Natural killer cell treated with Interleukin-12 subunit alpha and Interleukin-12 subunit beta and Interleukin-15 and Interleukin-18, amount 100 ng/mL, for 72 hours (primary cell): ENCODE measurements around the gene HERC4. TPM values are rescaled to one million over a fixed set of nuclear protein-coding genes. Genes with fewer than 3 reads are reported as not detected.
"Not testable (repeated sequence)": the region's sequence is repeated elsewhere in the genome, so short reads cannot be mapped to it uniquely, and the experiment has no call there.

Experiments used
- ATAC-seq, 2 donors: fragments of 150-1000 bp; cut with Tn5 transposase in 1 of 2; sonication (Bioruptor Pico), chemical (Tn5 transposase) in 1 of 2; 2 replicates each; pipeline ENCODE4 v1.10.0; 2021
- DNase-seq: peaks from one replicate; pipeline ENCODE4 v3.0.0; 2022; ENCODE audit warnings: low spot score
- H3K27ac Mint-ChIP-seq, 2 donors: 1 replicate in 1 of 2; 2 replicates in 1 of 2; pipeline ENCODE4 v1.8.0; 2022; ENCODE audit warnings: mixed read lengths in 2 of 2, mild to moderate bottlenecking in 1 of 2, moderate library complexity in 1 of 2
- H3K27me3 Mint-ChIP-seq, 2 donors: 1 replicate in 1 of 2; 2 replicates in 1 of 2; pipeline ENCODE4 v1.8.0; 2022; ENCODE audit warnings: mixed read lengths in 2 of 2
- H3K36me3 Mint-ChIP-seq: one replicate; pipeline ENCODE4 v1.8.0; 2022; ENCODE audit warnings: mixed read lengths
- H3K4me1 Mint-ChIP-seq, 2 donors: 1 replicate in 1 of 2; 2 replicates in 1 of 2; pipeline ENCODE4 v1.8.0; 2022; ENCODE audit warnings: low read depth in 2 of 2, mixed read lengths in 2 of 2, mild to moderate bottlenecking in 1 of 2
- H3K4me3 Mint-ChIP-seq: one replicate; pipeline ENCODE4 v1.8.0; 2022; ENCODE audit warnings: mixed read lengths
- H3K9me3 Mint-ChIP-seq: 2 replicates; pipeline ENCODE4 v1.8.0; 2022; ENCODE audit warnings: mixed read lengths
- total RNA-seq, 2 donors: library from RNA; stranded (reverse); gene quantifications; one replicate each; pipeline ENCODE4 v1.2.3, GENCODE V29; 2022

The HERC4 gene
- total RNA-seq, 2 donors from 2014 or later = 61.2 to 80.4 TPM

GRCh38 chr10:68084469-68084868 lies 9.4 kb upstream of the HERC4 start:
- H3K4me1 Mint-ChIP-seq = peaks cover 6 to 13% of the 10 kb centered on the region in 2 donors
- no peak for ATAC-seq
- H3K36me3 Mint-ChIP-seq = no peaks in the 10 kb centered on the region
- no peak for DNase-seq
- H3K9me3 Mint-ChIP-seq = no peaks in the 10 kb centered on the region
- no peak overlapping the region for H3K27ac Mint-ChIP-seq
- H3K27me3 Mint-ChIP-seq = peaks cover 14 to 16% of the 10 kb centered on the region in 2 donors
- no peak overlapping the region for H3K4me3 Mint-ChIP-seq

GRCh38 chr10:68083953-68084352 lies 8.9 kb upstream of the HERC4 start:
- H3K9me3 Mint-ChIP-seq = no peaks in the 10 kb centered on the region
- DNase-seq (no peak), ATAC-seq (no peak)
- peaks cover 14 to 16% of the 10 kb centered on the region in 2 donors for H3K27me3 Mint-ChIP-seq
- H3K27ac Mint-ChIP-seq = no peak overlapping the region
- no peak overlapping the region for H3K4me3 Mint-ChIP-seq
- H3K36me3 Mint-ChIP-seq = no peaks in the 10 kb centered on the region
- H3K4me1 Mint-ChIP-seq = peaks cover 5 to 13% of the 10 kb centered on the region in 2 donors

- DNase-seq (no peak), ATAC-seq (no peak)
- H3K4me1 Mint-ChIP-seq = peaks cover 0 to 6% of the 10 kb centered on the region in 2 donors
- H3K27ac Mint-ChIP-seq = no peak overlapping the region
- H3K27me3 Mint-ChIP-seq = peaks cover 11 to 14% of the 10 kb centered on the region in 2 donors
- no peak overlapping the region for H3K4me3 Mint-ChIP-seq
- no peaks in the 10 kb centered on the region for H3K9me3 Mint-ChIP-seq
- H3K36me3 Mint-ChIP-seq = no peaks in the 10 kb centered on the region
Measured at GRCh38 chr10:68082872-68083271, 7.8 kb upstream of the HERC4 start.

- H3K4me1 Mint-ChIP-seq = peaks cover 0 to 2% of the 10 kb centered on the region in 2 donors
- H3K27ac Mint-ChIP-seq = no peak overlapping the region
- peaks cover 11 to 14% of the 10 kb centered on the region in 2 donors for H3K27me3 Mint-ChIP-seq
- no peak for DNase-seq
- H3K36me3 Mint-ChIP-seq = no peaks in the 10 kb centered on the region
- H3K9me3 Mint-ChIP-seq = no peaks in the 10 kb centered on the region
- ATAC-seq = no peak
- no peak overlapping the region for H3K4me3 Mint-ChIP-seq
Measured at GRCh38 chr10:68081916-68082315, 6.8 kb upstream of the HERC4 start.

- Mint-ChIP-seq H3K27ac (no peak overlapping the region), H3K4me3 (no peak overlapping the region), H3K9me3 (no peaks in the 10 kb centered on the region), H3K4me1 (no peaks in the 10 kb centered on the region), H3K27me3 (peaks cover 8 to 14% of the 10 kb centered on the region in 2 donors), H3K36me3 (no peaks in the 10 kb centered on the region)
- DNase-seq (no peak), ATAC-seq (no peak)
Measured at GRCh38 chr10:68080853-68081431, 5.9 kb upstream of the HERC4 start.

GRCh38 chr10:68079434-68079833 lies 4.4 kb upstream of the HERC4 start:
- Mint-ChIP-seq H3K4me1 (peaks cover 4 to 5% of the 10 kb centered on the region in 2 donors), H3K9me3 (no peaks in the 10 kb centered on the region)
- DNase-seq = no peak

GRCh38 chr10:68077026-68077425 lies 1.9 kb upstream of the HERC4 start:
- Mint-ChIP-seq H3K4me3 (no peak overlapping the region), H3K27ac (no peak overlapping the region), H3K27me3 (peaks cover 3 to 7% of the 10 kb centered on the region in 2 donors), H3K36me3 (no peaks in the 10 kb centered on the region), H3K4me1 (peaks cover 14 to 17% of the 10 kb centered on the region in 2 donors), H3K9me3 (no peaks in the 10 kb centered on the region)
- ATAC-seq (no peak), DNase-seq (no peak)

More at GRCh38 chr10:68079434-68079833, 4.4 kb upstream of the HERC4 start:
- no peak for ATAC-seq
- H3K4me3 Mint-ChIP-seq = no peak overlapping the region
- H3K27me3 Mint-ChIP-seq = peaks cover 7 to 14% of the 10 kb centered on the region in 2 donors
- H3K27ac Mint-ChIP-seq = no peak overlapping the region
- no peaks in the 10 kb centered on the region for H3K36me3 Mint-ChIP-seq

GRCh38 chr10:68076081-68076480 lies 998 bp upstream of the HERC4 start:
- H3K4me3 Mint-ChIP-seq, H3K36me3 Mint-ChIP-seq, DNase-seq, ATAC-seq, H3K27ac Mint-ChIP-seq, H3K27me3 Mint-ChIP-seq, H3K9me3 Mint-ChIP-seq: not testable (repeated sequence)
- peaks cover 22 to 26% of the 10 kb centered on the region in 2 donors for H3K4me1 Mint-ChIP-seq

GRCh38 chr10:68075550-68076004 lies 494 bp upstream of the HERC4 start:
- no peaks in the 10 kb centered on the region for H3K27me3 Mint-ChIP-seq
- H3K36me3 Mint-ChIP-seq = peaks cover 7% of the 10 kb centered on the region
- no peaks in the 10 kb centered on the region for H3K9me3 Mint-ChIP-seq
- ATAC-seq (no peak), DNase-seq (no peak)
- peaks cover 26 to 31% of the 10 kb centered on the region in 2 donors for H3K4me1 Mint-ChIP-seq
- peak overlapping the region; percentile 93 to 98 for H3K27ac Mint-ChIP-seq
- peak overlapping the region; percentile 96 for H3K4me3 Mint-ChIP-seq

- H3K36me3 Mint-ChIP-seq = peaks cover 7% of the 10 kb centered on the region
- ATAC-seq (no peak), DNase-seq (no peak)
- H3K27ac Mint-ChIP-seq = peak overlapping the region; percentile 93 to 98
- peaks cover 26 to 31% of the 10 kb centered on the region in 2 donors for H3K4me1 Mint-ChIP-seq
- peak overlapping the region; percentile 96 for H3K4me3 Mint-ChIP-seq
- no peaks in the 10 kb centered on the region for H3K27me3 Mint-ChIP-seq
- H3K9me3 Mint-ChIP-seq = no peaks in the 10 kb centered on the region
Measured at GRCh38 chr10:68074031-68074774, 880 bp downstream of the HERC4 start.

- H3K27ac Mint-ChIP-seq = peak overlapping the region; percentile 93 to 98
- H3K36me3 Mint-ChIP-seq = peaks cover 7% of the 10 kb centered on the region
- ATAC-seq (no peak), DNase-seq (no peak)
- no peaks in the 10 kb centered on the region for H3K9me3 Mint-ChIP-seq
- peaks cover 26 to 31% of the 10 kb centered on the region in 2 donors for H3K4me1 Mint-ChIP-seq
- H3K4me3 Mint-ChIP-seq = peak overlapping the region; percentile 96
- H3K27me3 Mint-ChIP-seq = no peaks in the 10 kb centered on the region
Measured at GRCh38 chr10:68073631-68074030, 1.5 kb downstream of the HERC4 start.

GRCh38 chr10:68067508-68067907 lies 7.6 kb downstream of the HERC4 start:
- H3K9me3 Mint-ChIP-seq = no peaks in the 10 kb centered on the region
- DNase-seq (no peak), ATAC-seq (no peak)
- peaks cover 7% of the 10 kb centered on the region for H3K36me3 Mint-ChIP-seq
- H3K4me3 Mint-ChIP-seq = no peak overlapping the region
- H3K4me1 Mint-ChIP-seq = peaks cover 14 to 16% of the 10 kb centered on the region in 2 donors
- no peaks in the 10 kb centered on the region for H3K27me3 Mint-ChIP-seq
- H3K27ac Mint-ChIP-seq = no peak overlapping the region

GRCh38 chr10:68067029-68067428 lies 8.1 kb downstream of the HERC4 start:
- H3K27me3 Mint-ChIP-seq = no peaks in the 10 kb centered on the region
- DNase-seq (no peak), ATAC-seq (no peak)
- no peaks in the 10 kb centered on the region for H3K9me3 Mint-ChIP-seq
- peaks cover 14 to 16% of the 10 kb centered on the region in 2 donors for H3K4me1 Mint-ChIP-seq
- H3K36me3 Mint-ChIP-seq = peaks cover 7% of the 10 kb centered on the region
- H3K4me3 Mint-ChIP-seq = no peak overlapping the region
- no peak overlapping the region for H3K27ac Mint-ChIP-seq

- Mint-ChIP-seq H3K27me3 (no peaks in the 10 kb centered on the region), H3K4me1 (peaks cover 9 to 22% of the 10 kb centered on the region in 2 donors), H3K4me3 (no peak overlapping the region), H3K27ac (peak overlapping the region in 1 of 2 donors; percentile 51), H3K9me3 (no peaks in the 10 kb centered on the region), H3K36me3 (peaks cover 5% of the 10 kb centered on the region)
- no peak for DNase-seq
- no peak for ATAC-seq
Measured at GRCh38 chr10:68053553-68053952, 21.5 kb downstream of the HERC4 start.
